ENCODE measurements around the gene EGLN2. TPM values are rescaled to one million over a fixed set of nuclear protein-coding genes. Genes with fewer than 3 reads are reported as not detected.

Gene EGLN2
- total and polyA plus RNA-seq, 9 of the 15 experiments (the other 6 are each of a cell fraction or from before 2014, with no cell fraction given) = 9.6 to 114 (median 71.0) TPM

DNA sequence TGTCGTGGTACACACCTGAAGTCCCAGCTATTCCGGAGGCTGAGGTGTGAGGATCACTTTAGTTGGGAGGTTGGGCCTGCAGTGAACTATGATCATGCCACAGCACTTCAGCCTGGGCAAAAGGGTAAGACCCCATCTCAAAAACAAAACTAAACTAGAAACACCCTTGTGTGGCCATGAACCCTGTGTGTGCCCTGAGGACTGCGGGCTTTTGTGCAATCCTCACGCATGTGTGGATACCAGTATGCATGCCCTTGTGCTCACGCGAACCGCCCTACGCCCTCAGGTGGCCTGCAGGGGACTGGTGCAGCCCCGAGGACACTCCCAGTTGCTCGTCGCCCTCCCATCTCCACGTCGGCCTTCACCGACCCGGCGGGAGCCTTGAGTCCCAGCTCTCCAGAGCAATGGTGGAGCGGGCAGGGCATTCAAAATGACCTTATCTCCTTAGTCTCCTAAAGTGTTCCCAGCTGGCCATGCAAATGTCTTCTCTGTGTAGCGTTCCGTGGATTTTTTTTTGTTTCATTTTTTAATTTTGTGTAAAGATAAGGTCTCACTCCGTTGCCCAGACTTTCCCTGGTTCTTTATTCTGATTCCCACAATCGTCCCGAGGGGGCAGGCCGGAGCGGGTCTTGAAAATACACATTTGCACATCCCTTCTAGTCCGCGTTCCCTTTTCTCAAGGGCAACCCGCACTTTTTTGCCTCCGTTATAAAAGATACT is 868 bp upstream of the EGLN2 start (continued):
- TF ChIP-seq POLR3A (IDR thresholded peaks at IDR 0.05; ENCODE audit: borderline replicate concordance, extremely low read depth, insufficient read depth, insufficient read length) = no peak
- no peak for TF ChIP-seq GTF2F1 (IDR thresholded peaks at IDR 0.05; ENCODE audit: low read depth, low read length)
- TF ChIP-seq MCM3 (IDR thresholded peaks at IDR 0.05) = no peak
- no peak for TF ChIP-seq CCNT2 (IDR thresholded peaks at IDR 0.05; ENCODE audit: borderline replicate concordance, extremely low read depth, insufficient read length, low read depth, low read length)
- TF ChIP-seq MTF1 (CRISPR knock-in tag; IDR thresholded peaks at IDR 0.05; ENCODE audit: borderline replicate concordance) = no peak
- no peak for TF ChIP-seq RFX7 (CRISPR knock-in tag; IDR thresholded peaks at IDR 0.05)
- TF ChIP-seq, protein P1, sequence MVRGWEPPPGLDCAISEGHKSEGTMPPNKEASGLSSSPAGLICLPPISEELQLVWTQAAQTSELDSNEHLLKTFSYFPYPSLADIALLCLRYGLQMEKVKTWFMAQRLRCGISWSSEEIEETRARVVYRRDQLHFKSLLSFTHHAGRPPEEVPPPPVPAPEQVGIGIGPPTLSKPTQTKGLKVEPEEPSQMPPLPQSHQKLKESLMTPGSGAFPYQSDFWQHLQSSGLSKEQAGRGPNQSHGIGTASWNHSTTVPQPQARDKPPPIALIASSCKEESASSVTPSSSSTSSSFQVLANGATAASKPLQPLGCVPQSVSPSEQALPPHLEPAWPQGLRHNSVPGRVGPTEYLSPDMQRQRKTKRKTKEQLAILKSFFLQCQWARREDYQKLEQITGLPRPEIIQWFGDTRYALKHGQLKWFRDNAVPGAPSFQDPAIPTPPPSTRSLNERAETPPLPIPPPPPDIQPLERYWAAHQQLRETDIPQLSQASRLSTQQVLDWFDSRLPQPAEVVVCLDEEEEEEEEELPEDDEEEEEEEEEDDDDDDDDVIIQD (CRISPR knock-in tag; IDR thresholded peaks at IDR 0.05) = no peak
- peak; percentile 75 for TF ChIP-seq POLR2G (IDR thresholded peaks at IDR 0.05; ENCODE audit: low read depth, low read length)
- no peak for TF ChIP-seq TOE1 (IDR thresholded peaks at IDR 0.05; ENCODE audit: borderline replicate concordance)
- TF ChIP-seq TOE1 (CRISPR knock-in tag; IDR thresholded peaks at IDR 0.05; ENCODE audit: borderline replicate concordance, low read depth) = no peak
- TF ChIP-seq SETDB1 (IDR thresholded peaks at IDR 0.05; ENCODE audit: low read length) = no peak
- TF ChIP-seq ZNF780A (CRISPR knock-in tag; IDR thresholded peaks at IDR 0.05) = no peak
- TF ChIP-seq CHD4 (IDR thresholded peaks at IDR 0.05; ENCODE audit: insufficient read depth, insufficient replicate concordance, low read depth, low read length, poor library complexity, severe bottlenecking) = no peak
- no peak for TF ChIP-seq SMARCB1 (IDR thresholded peaks at IDR 0.05; ENCODE audit: insufficient read length, low read depth)
- no peak for TF ChIP-seq POU5F1 (IDR thresholded peaks at IDR 0.05; ENCODE audit: borderline replicate concordance, low read depth, low read length, partially characterized antibody)
- TF ChIP-seq DLX4 (CRISPR knock-in tag; IDR thresholded peaks at IDR 0.05) = no peak
- TF ChIP-seq IFI16 (CRISPR knock-in tag; IDR thresholded peaks at IDR 0.05) = no peak
- 0 out of 2 replicates have a peak, but pooled peaks have one; percentile 22 for TF ChIP-seq KHSRP (IDR thresholded peaks at IDR 0.05)
- no peak for TF ChIP-seq TCF15 (CRISPR knock-in tag; IDR thresholded peaks at IDR 0.05)
- no peak for TF ChIP-seq ZNF445 (CRISPR knock-in tag; IDR thresholded peaks at IDR 0.05; ENCODE audit: low read depth)
- no peak for TF ChIP-seq CREBBP (IDR thresholded peaks at IDR 0.05; ENCODE audit: low read depth, low read length)
- TF ChIP-seq KDM2B (CRISPR knock-in tag; IDR thresholded peaks at IDR 0.05) = no peak
- TF ChIP-seq PRPF4 (IDR thresholded peaks at IDR 0.05; ENCODE audit: insufficient read depth, low read depth, low read length, poor library complexity, severe bottlenecking) = no peak
- no peak; a peak in 1 of 4 replicates for TF ChIP-seq FOXK2 (conservative IDR thresholded peaks at IDR 0.05 in 1 of 2, IDR thresholded peaks at IDR 0.05 in 1 of 2; ENCODE audit: low read depth in 2 of 2)
- TF ChIP-seq GATAD2A (IDR thresholded peaks at IDR 0.05) = no peak
- no peak for TF ChIP-seq ZNF184 (CRISPR knock-in tag; IDR thresholded peaks at IDR 0.05)
- TF ChIP-seq ZNF778 (CRISPR knock-in tag; IDR thresholded peaks at IDR 0.05) = no peak
- TF ChIP-seq TAF9B (IDR thresholded peaks at IDR 0.05; ENCODE audit: partially characterized antibody) = no peak
- TF ChIP-seq BRD4 (IDR thresholded peaks at IDR 0.05) = no peak; the same call in 1 of the 2 replicates

Data from K562 (cell line).